HepG2 (cell line): ENCODE results near the gene GRHPR. TPM values are rescaled to one million over a fixed set of nuclear protein-coding genes. Genes with fewer than 3 reads are reported as not detected.

Experiments used
- HNF4A ChIP-seq: sonication (generic); formaldehyde crosslinking; IDR thresholded peaks from 2 replicates; pipeline ENCODE4 v1.4.0; 2020; ENCODE audit warnings: missing genetic modification reagents
- IKZF4 ChIP-seq: sonication (generic); formaldehyde crosslinking; IDR thresholded peaks from 2 replicates; pipeline ENCODE4 v1.5.1; 2020; ENCODE audit warnings: borderline replicate concordance, mild to moderate bottlenecking, low read depth, missing genetic modification reagents; ENCODE audit errors: not compliant biosample characterization
- LRRFIP1 ChIP-seq: sonication (generic); formaldehyde crosslinking; conservative IDR thresholded peaks from 2 replicates; pipeline ENCODE4 v1.4.0; 2020; ENCODE audit warnings: missing genetic modification reagents
- MLLT10 ChIP-seq: sonication (generic); formaldehyde crosslinking; IDR thresholded peaks from 2 replicates; pipeline ENCODE4 v1.4.0; 2020; ENCODE audit warnings: missing genetic modification reagents
- PRDM15 ChIP-seq: sonication (generic); formaldehyde crosslinking; IDR thresholded peaks from 2 replicates; pipeline ENCODE4 v1.4.0; 2020; ENCODE audit warnings: missing genetic modification reagents
- RFX1 ChIP-seq: fragments of 450-650 bp; IDR thresholded peaks from 2 replicates; pipeline ENCODE4 v1.6.1; 2017
- TRIM24 ChIP-seq: sonication (generic); formaldehyde crosslinking; IDR thresholded peaks from 2 replicates; pipeline ENCODE4 v1.8.0; 2022; ENCODE audit warnings: mild to moderate bottlenecking, missing genetic modification reagents
- ZBTB37 ChIP-seq: sonication (generic); formaldehyde crosslinking; IDR thresholded peaks from 2 replicates; pipeline ENCODE4 v1.4.0; 2020; ENCODE audit warnings: mild to moderate bottlenecking, missing genetic modification reagents
- ZNF256 ChIP-seq: sonication (generic); formaldehyde crosslinking; conservative IDR thresholded peaks from 2 replicates; pipeline ENCODE4 v1.4.0; 2020; ENCODE audit warnings: missing genetic modification reagents
- ZNF317 ChIP-seq: sonication (generic); formaldehyde crosslinking; IDR thresholded peaks from 2 replicates; pipeline ENCODE4 v1.5.0; 2020; ENCODE audit warnings: mild to moderate bottlenecking, missing genetic modification reagents
- ZNF326 ChIP-seq: sonication (generic); formaldehyde crosslinking; IDR thresholded peaks from 2 replicates; pipeline ENCODE4 v1.4.0; 2020; ENCODE audit warnings: missing genetic modification reagents, borderline replicate concordance
- ZNF513 ChIP-seq: sonication (generic); formaldehyde crosslinking; conservative IDR thresholded peaks from 2 replicates; pipeline ENCODE4 v1.5.0; 2020; ENCODE audit warnings: missing genetic modification reagents
- ZNF770 ChIP-seq: sonication (generic); formaldehyde crosslinking; IDR thresholded peaks from 2 replicates; pipeline ENCODE4 v1.5.0; 2020; ENCODE audit warnings: mild to moderate bottlenecking, missing genetic modification reagents
- polyA plus RNA-seq, 8 experiments: library from polyadenylated mRNA; depleted of rRNA in 3 of 8; stranded (reverse) in 7 of 8; unstranded in 1 of 8; fragments of >200 nt; fragmentation: Illumina TruSeq in 4 of 8; extraction: Trizol in 4 of 8; gene quantifications; 2 replicates each; pipeline versions ENCODE4 v1.2.1 to v1.2.3, GENCODE V29; 2011 to 2016; ENCODE audit warnings: low read depth in 4 of 8, missing spikeins in 1 of 8, mixed read lengths in 1 of 8; ENCODE audit not compliant: insufficient read depth in 1 of 8
- total RNA-seq, 5 experiments: library from RNA; depleted of rRNA; stranded (reverse); fragments of >200 nt; fragmentation: Illumina TruSeq; extraction: Trizol; gene quantifications; 2 replicates each; pipeline ENCODE4 v1.2.3, GENCODE V29; 2016; ENCODE audit warnings: low read depth in 1 of 5

Gene GRHPR
- total and polyA plus RNA-seq, 2 of the 13 experiments (the other 11 are each of a cell fraction or from before 2014, with no cell fraction given) = 113 to 115 TPM

GRCh38 chr9:37381094-37381741, 41.3 kb upstream of the GRHPR start (continued):
- TF ChIP-seq ZNF770 (CRISPR knock-in tag) (no peak), ZBTB37 (peak; percentile 61; the same call in 1 of the 2 replicates), LRRFIP1 (no peak), ZNF513 (CRISPR knock-in tag) (no peak), PRDM15 (CRISPR knock-in tag) (no peak), TRIM24 (CRISPR knock-in tag) (no peak), ZNF256 (CRISPR knock-in tag) (no peak), MLLT10 (CRISPR knock-in tag) (no peak), IKZF4 (peak; percentile 62), ZNF317 (no peak), ZNF326 (CRISPR knock-in tag) (no peak), RFX1 (no peak), HNF4A (CRISPR knock-in tag) (peak; percentile 66)
